Transverse colon (tissue), 4 donors: ENCODE data around the gene PELI2. TPM values are rescaled to one million over a fixed set of nuclear protein-coding genes. Genes with fewer than 3 reads are reported as not detected.

Experiments used
- DNase-seq: peaks from one replicate; pipeline ENCODE4 v3.0.0-alpha.2; 2019
- H3K27ac ChIP-seq, 4 donors: fragments of 200-600 bp; sonication (generic); 2 replicates each; pipeline ENCODE4 v1.5.1; 2016 to 2018; ENCODE audit warnings: inconsistent platforms in 4 of 4
- H3K27me3 ChIP-seq: fragments of 200-600 bp; sonication (generic); 2 replicates; pipeline ENCODE4 v1.5.1; 2017; ENCODE audit warnings: inconsistent platforms
- H3K36me3 ChIP-seq, 4 donors: fragments of 200-600 bp; sonication (generic); 2 replicates each; pipeline ENCODE4 v1.5.1; 2017 to 2019; ENCODE audit warnings: inconsistent platforms in 4 of 4
- H3K4me1 ChIP-seq, 4 donors: fragments of 200-600 bp; sonication (generic); 2 replicates each; pipeline ENCODE4 v1.5.1; 2017 to 2020; ENCODE audit warnings: inconsistent platforms in 4 of 4
- H3K4me3 ChIP-seq, 4 donors: fragments of 200-600 bp; sonication (generic); 1 replicate in 1 of 4; 2 replicates in 3 of 4; pipeline versions ENCODE4 v1.5.1 to v1.6.1; 2017 to 2019; ENCODE audit warnings: inconsistent platforms in 4 of 4
- H3K9me3 ChIP-seq, 2 donors: fragments of 200-600 bp; sonication (generic); 2 replicates each; pipeline ENCODE4 v1.5.1; 2017 to 2019; ENCODE audit warnings: inconsistent platforms in 2 of 2
- CTCF ChIP-seq, 5 experiments: fragments of 200-600 bp in 3 of 5; fragments of 450-650 bp in 2 of 5; sonication (generic) in 3 of 5; IDR thresholded peaks; 1 replicate in 2 of 5; 2 replicates in 3 of 5; pipeline ENCODE4 v1.5.1; 2016 to 2017; ENCODE audit warnings: antibody characterized with exemption in 5 of 5, inconsistent platforms in 3 of 5, mild to moderate bottlenecking in 2 of 5, moderate library complexity in 1 of 5
- EP300 ChIP-seq: sonication (generic); formaldehyde crosslinking; IDR thresholded peaks from one replicate; pipeline ENCODE4 v1.6.1; 2017; ENCODE audit warnings: antibody characterized with exemption, low read depth
- POLR2A ChIP-seq: fragments of 450-650 bp; IDR thresholded peaks from one replicate; pipeline ENCODE4 v1.6.1; 2016; ENCODE audit warnings: antibody characterized with exemption, mild to moderate bottlenecking, moderate library complexity
- POLR2AphosphoS5 ChIP-seq, 3 donors: sonication (generic); formaldehyde crosslinking; IDR thresholded peaks; one replicate each; pipeline ENCODE4 v1.6.1; 2016; ENCODE audit warnings: antibody characterized with exemption in 3 of 3
- WGBS, 2 donors: methylation state at CpG; one replicate each; pipeline ENCODE4 v1.1.5; 2018; ENCODE audit warnings: low coverage in 1 of 2; 5-methylcytosine and 5-hydroxymethylcytosine counted together
- in situ Hi-C, 4 donors: fragments of 200-750 bp; cut with MboI; loops; one replicate each; pipeline versions ENCODE4 v1.15.0 to v1.15.1; 2017; ENCODE audit warnings: low sequenced_read_pairs in 3 of 4, low pct_ligation_motif_present in 1 of 4, low pct_unique_long_range_greater_than_20kb in 1 of 4
- intact Hi-C: fragments of 100-400 bp; cut with DNase I; formaldehyde crosslinking; loops from one replicate; pipeline ENCODE4 v1.15.1; 2023; ENCODE audit warnings: low total_unique reads
- total RNA-seq, 4 donors: library from RNA; depleted of rRNA; stranded (reverse); fragments of >200 nt; gene quantifications; one replicate each; pipeline ENCODE4 v1.1.0, GENCODE V29; 2016

Gene PELI2
- total RNA-seq, 4 donors from 2014 or later = 4.8 to 29.9 (median 14.7) TPM

DNA sequence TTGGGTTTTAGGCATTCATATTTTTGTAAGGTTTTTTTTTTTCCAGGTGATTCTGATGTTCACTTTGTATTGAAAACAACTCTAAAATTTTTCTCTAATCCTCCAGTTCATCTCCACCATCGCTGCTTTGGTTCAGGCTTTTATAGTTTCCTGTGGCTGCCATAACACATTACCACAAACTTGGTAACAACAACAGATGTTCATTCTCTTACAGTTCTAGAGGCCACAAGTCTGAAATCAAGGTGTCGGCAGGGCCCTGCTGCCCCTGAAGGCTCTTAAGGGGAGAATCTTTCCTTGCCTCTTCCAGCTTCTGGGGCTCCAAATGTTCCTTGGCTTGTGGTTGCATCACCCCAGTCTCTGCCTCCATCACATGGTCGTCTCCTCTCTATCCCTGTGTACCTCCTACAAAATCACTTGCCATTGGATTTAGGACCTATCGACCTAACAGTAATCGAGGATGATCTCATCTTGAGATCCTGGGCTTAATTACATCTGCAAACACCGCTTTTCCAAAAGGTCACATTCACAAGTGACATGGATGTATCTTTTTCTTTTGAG, 55.2 kb downstream of the PELI2 start:
- Histone ChIP-seq H3K36me3 (no peaks in the 10 kb centered on the region), H3K9me3 (no peaks in the 10 kb centered on the region), H3K27me3 (no peaks in the 10 kb centered on the region), H3K27ac (no peak overlapping the region), H3K4me3 (no peak overlapping the region), H3K4me1 (peaks cover 5 to 20% (median 7%) of the 10 kb centered on the region in 4 donors)
- DNase-seq = no peak
- intact Hi-C loops = no loop called here
- 84 to 89% methylated on average over 2 to 6 of the region's 6 CpGs for WGBS, 2 donors
- in situ Hi-C loops = no loop called here
- TF ChIP-seq POLR2AphosphoS5 (IDR thresholded peaks at IDR 0.05) (no peak), POLR2A (no peak), EP300 (no peak)

DNA sequence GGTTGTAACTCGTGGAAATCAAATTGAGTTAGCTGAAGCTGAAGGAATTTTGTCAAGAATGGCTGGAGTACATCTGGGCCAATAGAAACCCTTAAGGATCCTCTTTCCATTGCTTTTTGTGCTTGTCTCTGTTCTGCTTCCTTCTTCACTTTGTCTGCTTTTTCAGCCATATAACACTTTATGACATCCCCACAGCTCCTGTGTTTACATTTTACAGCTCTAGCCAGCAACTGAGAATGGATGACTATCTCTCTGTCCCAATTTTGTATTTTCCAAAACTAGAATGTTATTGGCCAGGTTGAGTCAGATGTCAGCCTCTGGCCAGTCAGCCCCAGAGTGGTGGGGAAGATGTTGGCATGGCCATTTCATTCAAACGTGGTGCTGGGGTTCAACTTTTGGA, 57.6 kb downstream of the PELI2 start:
- intact Hi-C loops (no loop called here), in situ Hi-C loops (no loop called here)
- DNase-seq = no peak
- peaks cover 5 to 20% (median 7%) of the 10 kb centered on the region in 4 donors for H3K4me1 ChIP-seq
- no peak overlapping the region for H3K27ac ChIP-seq
- H3K9me3 ChIP-seq = no peaks in the 10 kb centered on the region
- TF ChIP-seq POLR2A (no peak), EP300 (no peak), CTCF (IDR thresholded peaks at IDR 0.05) (no peak), POLR2AphosphoS5 (IDR thresholded peaks at IDR 0.05) (no peak)
- H3K4me3 ChIP-seq = no peak overlapping the region
- H3K27me3 ChIP-seq = no peaks in the 10 kb centered on the region
- no peaks in the 10 kb centered on the region for H3K36me3 ChIP-seq
- 11 to 40% methylated on average over 1 to 2 of the region's 2 CpGs for WGBS, 2 donors

- Histone ChIP-seq H3K36me3 (no peaks in the 10 kb centered on the region), H3K9me3 (no peaks in the 10 kb centered on the region), H3K27ac (no peak overlapping the region), H3K4me1 (peaks cover 5 to 23% (median 7%) of the 10 kb centered on the region in 4 donors), H3K4me3 (no peak overlapping the region), H3K27me3 (no peaks in the 10 kb centered on the region)
- in situ Hi-C loops (no loop called here), intact Hi-C loops (no loop called here)
- WGBS, 2 donors = 85 to 90% methylated on average over 2 to 3 of the region's 3 CpGs
- DNase-seq = no peak
- no peak for TF ChIP-seq POLR2AphosphoS5 (IDR thresholded peaks at IDR 0.05)
- TF ChIP-seq EP300 = no peak
- no peak for TF ChIP-seq CTCF (IDR thresholded peaks at IDR 0.05)
- no peak for TF ChIP-seq POLR2A
Observed at GRCh38 chr14:56176530-56176929, 58.3 kb downstream of the PELI2 start.

GRCh38 chr14:56177036-56177435, 58.8 kb downstream of the PELI2 start:
- Histone ChIP-seq H3K27me3 (no peaks in the 10 kb centered on the region), H3K9me3 (no peaks in the 10 kb centered on the region), H3K36me3 (no peaks in the 10 kb centered on the region), H3K4me1 (peaks cover 4 to 28% (median 7%) of the 10 kb centered on the region in 4 donors), H3K27ac (no peak overlapping the region), H3K4me3 (no peak overlapping the region)
- no peak for DNase-seq
- in situ Hi-C loops (no loop called here), intact Hi-C loops (no loop called here)
- TF ChIP-seq POLR2A (no peak), EP300 (no peak), POLR2AphosphoS5 (IDR thresholded peaks at IDR 0.05) (no peak), CTCF (IDR thresholded peaks at IDR 0.05) (no peak)
- 69 to 77% methylated on average over 2 of the region's 2 CpGs for WGBS, 2 donors
